Stimulated activated CD8-positive, alpha-beta memory T cell treated with anti-CD3 and anti-CD28 coated beads, Interleukin-15, amount 100 ng/mL, for 24 hours (primary cell): ENCODE results near the gene PRKRA.
"Not testable (repeated sequence)": the region's sequence is repeated elsewhere in the genome, so short reads cannot be mapped to it uniquely, and the experiment has no call there.

Experiments used
- DNase-seq: peaks from one replicate; pipeline ENCODE4 v3.0.0-alpha.2; 2020; ENCODE audit warnings: low read depth

The PRKRA gene

GRCh38 chr2:178413472-178414265 lies 37.3 kb downstream of the PRKRA start:
- DNase-seq: peak; percentile 43

GRCh38 chr2:178412453-178412852 lies 38.5 kb downstream of the PRKRA start:
- not testable (repeated sequence) for DNase-seq

GRCh38 chr2:178412047-178412446 lies 38.9 kb downstream of the PRKRA start:
- no peak for DNase-seq

GRCh38 chr2:178409261-178409660 lies 41.7 kb downstream of the PRKRA start:
- no peak for DNase-seq

GRCh38 chr2:178404368-178404767 lies 46.6 kb downstream of the PRKRA start:
- DNase-seq: no peak

GRCh38 chr2:178403671-178404306 lies 47.2 kb downstream of the PRKRA start:
- DNase-seq: no peak

- no peak for DNase-seq
Observed at GRCh38 chr2:178401994-178402437, 49.0 kb downstream of the PRKRA start.

GRCh38 chr2:178397002-178397605 lies 53.9 kb downstream of the PRKRA start:
- no peak for DNase-seq

GRCh38 chr2:178395941-178396570 lies 54.9 kb downstream of the PRKRA start:
- no peak for DNase-seq

- DNase-seq: no peak
Observed at GRCh38 chr2:178395295-178395694, 55.7 kb downstream of the PRKRA start.

- DNase-seq: no peak
Observed at GRCh38 chr2:178394859-178395258, 56.1 kb downstream of the PRKRA start.

GRCh38 chr2:178392215-178392614 lies 58.8 kb downstream of the PRKRA start:
- no peak for DNase-seq

- no peak for DNase-seq
Observed at GRCh38 chr2:178391701-178392100, 59.3 kb downstream of the PRKRA start.

- DNase-seq: no peak
Observed at GRCh38 chr2:178388287-178388686, 62.7 kb downstream of the PRKRA start.

GRCh38 chr2:178386986-178387597 lies 63.9 kb downstream of the PRKRA start:
- DNase-seq: no peak

GRCh38 chr2:178385595-178386148 lies 65.3 kb downstream of the PRKRA start:
- DNase-seq: no peak

- no peak for DNase-seq
Observed at GRCh38 chr2:178383718-178384117, 67.3 kb downstream of the PRKRA start.
